Subcutaneous abdominal adipose tissue (tissue), 5 donors: ENCODE results near the gene CC2D2B.
"Not testable (repeated sequence)": the region's sequence is repeated elsewhere in the genome, so short reads cannot be mapped to it uniquely, and the experiment has no call there.

Experiments
- H3K27ac ChIP-seq: one replicate; pipeline ENCODE4 v1.7.0; 2013; ENCODE audit warnings: low read depth, mild to moderate bottlenecking, inconsistent platforms, low read length, moderate library complexity
- H3K27me3 ChIP-seq, 5 donors: one replicate each; pipeline ENCODE4 v1.7.0; 2013; ENCODE audit warnings: low read length in 5 of 5, inconsistent platforms in 1 of 5; ENCODE audit not compliant: control insufficient read depth in 5 of 5, insufficient read depth in 4 of 5
- H3K36me3 ChIP-seq, 5 donors: one replicate each; pipeline ENCODE4 v1.7.0; 2013; ENCODE audit warnings: low read length in 5 of 5; ENCODE audit not compliant: control insufficient read depth in 5 of 5, insufficient read depth in 5 of 5
- H3K4me1 ChIP-seq, 5 donors: one replicate each; pipeline ENCODE4 v1.7.0; 2013; ENCODE audit warnings: low read length in 5 of 5, mild to moderate bottlenecking in 3 of 5, moderate library complexity in 1 of 5; ENCODE audit not compliant: control insufficient read depth in 5 of 5, insufficient read depth in 5 of 5
- H3K4me3 ChIP-seq, 5 donors: one replicate each; pipeline ENCODE4 v1.7.0; 2013; ENCODE audit warnings: low read length in 5 of 5, low read depth in 1 of 5
- H3K9ac ChIP-seq, 5 donors: one replicate each; pipeline ENCODE4 v1.7.0; 2013; ENCODE audit warnings: low read length in 5 of 5, mild to moderate bottlenecking in 4 of 5, moderate library complexity in 3 of 5
- H3K9me3 ChIP-seq, 5 donors: one replicate each; pipeline ENCODE4 v1.7.0; 2013; ENCODE audit warnings: low read length in 5 of 5; ENCODE audit not compliant: control insufficient read depth in 5 of 5
- donor health status: healthy.
- donor health status: healthy.
- donor health status: healthy.
- donor health status: healthy.
- donor health status: healthy.

The CC2D2B gene

DNA sequence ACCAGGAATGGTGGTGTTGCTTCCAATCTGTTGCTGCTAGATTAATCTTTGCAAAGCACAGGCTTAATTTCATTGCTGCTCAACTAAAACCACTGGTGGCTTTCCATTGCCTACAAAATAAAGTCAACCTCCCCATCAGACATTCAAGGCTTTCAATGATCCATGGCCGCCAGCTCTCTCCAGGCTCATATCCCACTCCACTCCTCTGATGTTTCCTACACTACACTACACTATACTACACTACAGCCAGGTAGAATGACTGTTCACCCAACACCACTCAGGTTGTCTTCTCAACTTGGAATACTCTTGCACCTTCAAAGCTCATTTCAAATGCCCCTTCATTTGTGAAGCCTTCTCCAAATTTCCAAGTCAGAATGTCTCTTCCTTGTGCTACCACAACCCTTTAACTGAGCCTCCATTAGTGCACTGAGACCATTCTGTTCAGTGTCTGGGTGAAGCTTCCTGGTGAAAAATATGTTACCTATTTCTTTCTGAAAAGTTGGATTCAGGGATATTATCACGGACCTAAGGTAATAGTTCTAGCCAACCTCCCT, 35.5 kb upstream of the CC2D2B start:
- H3K36me3 ChIP-seq = peaks cover 7 to 25% (median 15%) of the 10 kb centered on the region in 5 donors
- no peak overlapping the region for H3K9ac ChIP-seq
- no peak overlapping the region for H3K4me3 ChIP-seq

DNA sequence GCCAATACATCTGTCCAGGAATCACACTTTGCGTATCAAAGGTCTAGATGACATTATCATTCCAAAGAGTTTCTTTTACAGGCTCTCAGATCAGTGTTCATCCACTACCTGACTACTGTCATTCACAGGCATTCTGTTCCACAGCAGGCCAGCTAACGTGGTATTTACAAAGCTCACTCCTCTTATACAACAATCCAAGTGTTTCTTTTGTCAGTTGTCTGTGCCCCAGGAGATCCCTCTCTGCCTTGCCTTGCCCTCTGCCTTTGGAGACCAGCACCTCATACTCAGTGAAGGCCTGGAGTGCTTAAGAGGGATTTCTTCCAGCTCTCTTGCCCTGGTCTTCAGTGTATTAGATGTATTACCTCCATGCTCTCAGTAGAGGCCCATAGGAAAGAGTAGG, 34.6 kb upstream of the CC2D2B start:
- Histone ChIP-seq H3K27ac (no peak overlapping the region), H3K4me1 (no peaks in the 10 kb centered on the region), H3K4me3 (no peak overlapping the region), H3K9me3 (no peaks in the 10 kb centered on the region), H3K9ac (no peak overlapping the region), H3K27me3 (no peaks in the 10 kb centered on the region), H3K36me3 (peaks cover 7 to 19% (median 11%) of the 10 kb centered on the region in 5 donors)

More for the DNA sequence above, 35.5 kb upstream of the CC2D2B start:
- H3K27ac ChIP-seq = no peak overlapping the region
- no peaks in the 10 kb centered on the region for H3K27me3 ChIP-seq
- no peaks in the 10 kb centered on the region for H3K9me3 ChIP-seq
- no peaks in the 10 kb centered on the region for H3K4me1 ChIP-seq

DNA sequence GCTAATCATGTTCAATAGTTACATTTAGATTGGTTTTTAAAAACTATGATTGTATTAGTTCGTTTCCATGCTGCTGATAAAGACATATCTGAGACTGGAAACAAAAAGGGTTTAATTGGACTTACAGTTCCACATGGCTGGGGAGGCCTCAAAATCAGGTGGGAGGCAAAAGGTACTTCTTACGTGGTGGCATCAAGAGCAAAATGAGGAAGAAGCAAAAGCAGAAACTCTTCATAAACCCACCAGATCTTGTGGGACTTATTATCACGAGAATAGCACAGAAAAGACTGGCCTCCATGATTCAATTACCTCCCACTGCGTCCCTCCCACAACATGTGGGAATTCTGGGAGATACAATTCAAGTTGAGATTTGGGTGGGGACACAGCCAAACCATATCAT, 34.1 kb upstream of the CC2D2B start:
- Histone ChIP-seq H3K4me3 (no peak overlapping the region), H3K9ac (no peak overlapping the region), H3K4me1 (no peaks in the 10 kb centered on the region), H3K9me3 (no peaks in the 10 kb centered on the region), H3K27me3 (no peaks in the 10 kb centered on the region), H3K27ac (no peak overlapping the region), H3K36me3 (peaks cover 7 to 15% (median 11%) of the 10 kb centered on the region in 5 donors)

DNA sequence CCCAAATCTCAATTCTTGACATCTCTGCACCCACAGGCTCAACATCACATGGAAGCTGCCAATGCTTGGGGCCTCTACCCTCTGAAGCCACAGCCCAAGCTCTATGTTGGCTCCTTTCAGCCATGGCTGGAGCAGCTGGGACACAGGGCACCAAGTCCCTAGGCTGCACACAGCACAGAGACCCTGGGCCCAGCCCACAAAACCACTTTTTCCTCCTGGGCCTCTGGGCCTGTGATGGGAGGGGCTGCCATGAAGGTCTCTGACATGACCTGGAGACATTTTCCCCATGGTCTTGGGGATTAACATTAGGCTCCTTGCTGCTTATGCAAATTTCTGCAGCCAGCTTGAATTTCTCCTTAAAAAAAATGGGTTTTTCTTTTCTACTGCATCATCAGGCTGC, 33.0 kb upstream of the CC2D2B start:
- H3K36me3 ChIP-seq = peaks cover 7 to 15% (median 11%) of the 10 kb centered on the region in 5 donors
- H3K4me1 ChIP-seq, H3K4me3 ChIP-seq, H3K27me3 ChIP-seq, H3K9me3 ChIP-seq, H3K9ac ChIP-seq, H3K27ac ChIP-seq: not testable (repeated sequence)

DNA sequence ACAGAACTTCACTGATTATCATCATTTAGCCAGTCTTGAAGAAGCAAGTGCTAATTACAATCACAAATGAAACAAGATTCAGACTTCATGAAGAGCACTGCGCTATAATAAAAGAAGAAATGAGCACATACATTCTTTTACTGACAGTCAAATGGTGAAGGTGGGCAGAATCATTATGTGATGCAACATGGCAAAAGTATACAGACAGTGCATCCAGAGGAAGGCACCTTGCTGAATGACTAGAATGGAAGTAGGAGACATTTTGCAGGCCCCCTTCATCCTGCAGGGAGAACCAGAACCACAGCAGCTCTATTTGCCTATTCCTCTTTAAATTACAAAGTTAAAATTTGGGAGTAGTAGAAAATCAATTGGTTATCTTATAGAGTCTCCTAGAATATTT, 31.0 kb upstream of the CC2D2B start:
- Histone ChIP-seq H3K27me3 (no peaks in the 10 kb centered on the region), H3K9ac (no peak overlapping the region), H3K9me3 (no peaks in the 10 kb centered on the region), H3K4me1 (peaks cover 0 to 4% (median 0%) of the 10 kb centered on the region in 5 donors), H3K36me3 (peaks cover 4 to 10% (median 6%) of the 10 kb centered on the region in 5 donors), H3K4me3 (no peak overlapping the region), H3K27ac (no peak overlapping the region)

DNA sequence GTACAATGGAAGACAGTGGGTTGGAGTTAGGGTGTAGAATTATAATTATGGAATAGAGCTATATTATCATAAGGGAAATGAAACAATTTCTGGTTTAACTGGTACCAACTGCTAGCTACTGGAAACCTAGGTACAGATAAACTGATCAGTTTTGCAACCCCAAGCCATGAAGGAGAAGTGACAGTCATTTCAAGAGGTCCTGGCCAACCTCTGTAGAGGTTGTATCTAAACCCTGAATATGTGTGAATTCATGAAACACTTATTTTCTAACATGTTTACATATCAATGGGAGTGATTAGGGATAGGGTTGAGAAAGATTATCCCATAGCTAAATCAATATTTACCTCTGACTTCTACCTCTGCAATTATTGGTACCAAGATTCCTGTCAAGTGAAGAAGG, 29.9 kb upstream of the CC2D2B start:
- Histone ChIP-seq H3K4me1 (peaks cover 0 to 4% (median 0%) of the 10 kb centered on the region in 5 donors), H3K27ac (no peak overlapping the region), H3K4me3 (no peak overlapping the region), H3K36me3 (peaks cover 2 to 7% (median 5%) of the 10 kb centered on the region in 5 donors), H3K9ac (no peak overlapping the region), H3K9me3 (no peaks in the 10 kb centered on the region), H3K27me3 (no peaks in the 10 kb centered on the region)

DNA sequence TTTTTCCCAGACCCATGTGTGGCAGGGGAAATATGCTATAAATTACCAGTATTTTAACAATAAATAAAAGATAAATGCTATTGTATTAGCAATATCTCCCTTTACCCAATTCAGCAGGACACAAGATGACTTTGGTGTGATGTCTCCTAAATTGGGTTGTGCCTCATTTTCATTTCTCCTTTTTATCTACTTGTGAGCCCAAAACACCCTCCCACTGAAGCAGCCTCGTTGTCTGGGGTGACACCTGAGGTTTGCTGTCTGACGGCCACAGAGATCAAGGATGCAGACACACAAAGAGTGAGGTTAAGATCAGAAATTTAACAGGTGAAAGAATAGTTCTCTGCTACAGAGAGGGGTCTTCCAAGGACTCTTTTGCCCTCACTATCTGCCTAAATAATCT, 27.1 kb upstream of the CC2D2B start:
- Histone ChIP-seq H3K27me3 (no peaks in the 10 kb centered on the region), H3K4me1 (peaks cover 0 to 4% (median 0%) of the 10 kb centered on the region in 5 donors), H3K9me3 (no peaks in the 10 kb centered on the region), H3K36me3 (peaks cover 0 to 7% (median 2%) of the 10 kb centered on the region in 5 donors), H3K9ac (no peak overlapping the region), H3K27ac (no peak overlapping the region), H3K4me3 (no peak overlapping the region)

DNA sequence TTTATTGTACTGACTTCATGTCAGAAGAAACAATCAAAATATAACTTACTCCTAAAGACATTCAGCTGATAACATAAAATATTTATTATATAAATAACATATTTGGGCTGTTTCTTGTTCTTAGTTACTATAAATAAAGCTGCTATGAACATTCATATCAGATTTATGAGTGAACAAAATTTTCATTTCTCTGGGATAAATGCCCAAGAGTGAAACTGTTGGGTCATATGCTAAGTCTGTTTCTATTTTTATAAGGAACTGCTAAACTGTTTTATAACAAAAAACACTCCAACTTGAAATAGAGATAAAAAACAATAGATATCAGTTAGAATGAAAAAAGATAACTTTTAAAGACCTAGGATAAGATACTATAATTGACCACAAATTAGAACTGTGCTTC, 26.5 kb upstream of the CC2D2B start:
- no peak overlapping the region for H3K4me3 ChIP-seq
- no peaks in the 10 kb centered on the region for H3K27me3 ChIP-seq
- H3K4me1 ChIP-seq = peaks cover 0 to 4% (median 0%) of the 10 kb centered on the region in 5 donors
- H3K27ac ChIP-seq = no peak overlapping the region
- H3K9me3 ChIP-seq = no peaks in the 10 kb centered on the region
- H3K36me3 ChIP-seq = peaks cover 0 to 7% (median 1%) of the 10 kb centered on the region in 5 donors
- no peak overlapping the region for H3K9ac ChIP-seq

DNA sequence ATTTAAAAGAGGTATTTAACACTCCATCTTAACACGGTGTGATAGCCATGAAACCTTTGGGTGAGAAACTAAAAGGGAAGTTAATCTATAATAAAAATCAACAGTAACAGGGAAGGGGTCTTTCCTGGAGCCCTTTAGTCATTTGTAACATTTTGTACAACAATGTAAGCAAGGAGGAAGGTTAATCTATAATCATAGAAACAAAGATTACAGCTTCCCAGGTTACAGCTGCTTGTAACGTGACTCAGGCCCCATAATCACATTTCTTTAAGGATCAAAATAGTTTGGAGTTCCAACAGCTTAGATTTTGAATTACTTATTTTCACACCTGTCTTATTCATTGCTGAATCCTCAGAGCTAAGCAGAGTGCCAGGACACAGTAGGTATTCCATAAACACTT, 17.9 kb upstream of the CC2D2B start:
- Histone ChIP-seq H3K9ac (no peak overlapping the region), H3K27me3 (no peaks in the 10 kb centered on the region), H3K27ac (no peak overlapping the region), H3K36me3 (peaks cover 0 to 37% (median 8%) of the 10 kb centered on the region in 5 donors), H3K9me3 (no peaks in the 10 kb centered on the region), H3K4me1 (no peaks in the 10 kb centered on the region), H3K4me3 (no peak overlapping the region)

DNA sequence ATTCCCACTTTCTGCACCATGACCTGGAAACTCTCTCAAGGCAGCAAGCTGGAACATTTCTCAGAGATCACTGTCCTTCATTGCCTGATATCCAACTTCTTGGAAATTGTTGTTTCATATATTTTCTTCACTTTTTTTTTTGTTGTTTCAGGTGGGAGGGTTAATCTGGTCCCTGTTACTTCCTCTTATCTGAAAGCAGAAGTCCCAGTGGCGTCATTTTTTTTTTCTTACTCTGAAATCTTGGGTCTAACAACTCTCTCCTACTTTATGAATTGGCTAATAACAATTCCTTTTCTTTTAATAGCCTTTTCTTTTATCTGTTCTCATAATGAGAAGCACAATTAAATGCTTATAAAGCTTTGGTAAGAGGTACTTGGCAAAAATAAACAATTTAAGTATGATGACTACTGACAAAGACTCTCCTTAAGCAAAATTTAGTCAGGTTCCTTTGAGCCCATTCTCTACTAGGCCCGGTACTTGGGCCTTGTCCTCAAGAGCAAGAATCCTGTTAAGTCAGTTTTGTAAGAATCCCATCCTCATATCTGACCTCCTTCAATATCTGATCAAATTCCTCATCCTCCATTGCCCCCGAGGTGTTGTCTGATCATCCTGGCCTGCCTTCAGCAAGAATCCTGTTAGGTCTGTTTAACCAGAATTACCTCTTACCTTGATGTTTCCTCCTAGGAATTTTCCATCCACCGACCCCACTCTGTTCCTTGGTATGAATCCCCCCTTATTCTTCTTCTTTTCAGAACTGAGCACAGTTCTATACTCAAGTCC, 11.5 kb upstream of the CC2D2B start:
- no peaks in the 10 kb centered on the region for H3K4me1 ChIP-seq
- H3K4me3 ChIP-seq = no peak overlapping the region
- no peak overlapping the region for H3K27ac ChIP-seq
- H3K9ac ChIP-seq = no peak overlapping the region
- H3K9me3 ChIP-seq = no peaks in the 10 kb centered on the region
- peaks cover 6 to 28% (median 19%) of the 10 kb centered on the region in 5 donors for H3K36me3 ChIP-seq
- H3K27me3 ChIP-seq = no peaks in the 10 kb centered on the region
